HFF-Myc (cell line): Measurements from ENCODE around the gene NRN1L.

Source experiments
- DNase-seq: peaks from one replicate; pipeline ENCODE4 v3.0.0-alpha.2; 2011; ENCODE audit warnings: low read depth; ENCODE audit errors: extremely low read depth
- H3K4me3 ChIP-seq: replicated peaks from 2 replicates; pipeline ENCODE4 v1.5.1; 2011; ENCODE audit warnings: low read depth, mild to moderate bottlenecking, control low read depth, low read length
- TF ChIP-seq, protein P1 (sequence below): IDR thresholded peaks from 2 replicates; pipeline ENCODE4 v1.5.1; 2012; ENCODE audit warnings: mild to moderate bottlenecking, low read depth, low read length, control low read depth; ENCODE audit errors: missing control alignments

The NRN1L gene

GRCh38 chr16:67848118-67848517 lies 36.6 kb upstream of the NRN1L start:
- DNase-seq, result no peak
- TF ChIP-seq, protein P1, sequence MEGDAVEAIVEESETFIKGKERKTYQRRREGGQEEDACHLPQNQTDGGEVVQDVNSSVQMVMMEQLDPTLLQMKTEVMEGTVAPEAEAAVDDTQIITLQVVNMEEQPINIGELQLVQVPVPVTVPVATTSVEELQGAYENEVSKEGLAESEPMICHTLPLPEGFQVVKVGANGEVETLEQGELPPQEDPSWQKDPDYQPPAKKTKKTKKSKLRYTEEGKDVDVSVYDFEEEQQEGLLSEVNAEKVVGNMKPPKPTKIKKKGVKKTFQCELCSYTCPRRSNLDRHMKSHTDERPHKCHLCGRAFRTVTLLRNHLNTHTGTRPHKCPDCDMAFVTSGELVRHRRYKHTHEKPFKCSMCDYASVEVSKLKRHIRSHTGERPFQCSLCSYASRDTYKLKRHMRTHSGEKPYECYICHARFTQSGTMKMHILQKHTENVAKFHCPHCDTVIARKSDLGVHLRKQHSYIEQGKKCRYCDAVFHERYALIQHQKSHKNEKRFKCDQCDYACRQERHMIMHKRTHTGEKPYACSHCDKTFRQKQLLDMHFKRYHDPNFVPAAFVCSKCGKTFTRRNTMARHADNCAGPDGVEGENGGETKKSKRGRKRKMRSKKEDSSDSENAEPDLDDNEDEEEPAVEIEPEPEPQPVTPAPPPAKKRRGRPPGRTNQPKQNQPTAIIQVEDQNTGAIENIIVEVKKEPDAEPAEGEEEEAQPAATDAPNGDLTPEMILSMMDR, result no peak
- H3K4me3 ChIP-seq, result peak overlapping the region; percentile 99

DNA sequence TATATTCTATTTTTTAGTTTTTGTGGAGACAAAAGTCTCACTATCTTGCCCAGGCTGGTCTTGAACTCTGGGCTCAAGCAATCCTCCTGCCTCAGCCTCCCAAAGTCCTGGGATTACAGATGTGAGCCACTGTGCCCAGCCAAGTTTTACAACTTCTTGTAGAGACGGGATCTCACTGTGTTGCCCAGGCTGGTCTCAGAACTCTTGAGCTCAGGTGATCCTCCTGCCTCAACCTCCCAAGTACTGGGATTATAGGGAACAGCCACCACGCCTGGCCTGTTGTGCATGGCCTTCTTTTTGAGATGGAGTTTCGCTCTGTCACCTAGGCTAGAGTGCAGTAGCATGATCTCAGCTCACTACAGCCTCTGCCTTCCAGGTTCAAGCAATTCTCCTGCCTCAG lies 31.0 kb upstream of the NRN1L start:
- TF ChIP-seq, protein P1, result no peak
- DNase-seq, result no peak
- H3K4me3 ChIP-seq, result no peak overlapping the region

DNA sequence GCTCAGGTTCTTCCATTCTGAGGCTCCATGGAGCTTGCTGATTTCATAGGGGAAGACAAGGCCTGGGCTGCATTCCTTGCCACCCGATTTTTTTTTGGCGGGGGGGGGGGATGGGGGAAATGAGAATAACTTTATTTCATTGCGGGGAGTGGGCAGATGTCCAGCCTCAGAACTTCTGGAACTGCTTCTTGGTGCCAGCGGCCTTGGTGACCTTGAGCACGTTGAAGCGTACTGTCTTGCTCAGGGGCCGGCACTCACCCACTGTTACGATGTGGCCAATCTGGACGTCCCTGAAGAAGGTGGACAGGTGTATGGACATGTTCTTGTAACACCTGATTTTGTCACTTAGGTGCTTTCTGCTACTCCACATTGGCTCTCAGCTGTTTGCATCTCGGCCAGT lies 28.9 kb upstream of the NRN1L start:
- TF ChIP-seq, protein P1, result no peak
- H3K4me3 ChIP-seq, result no peak overlapping the region
- DNase-seq, result no peak

DNA sequence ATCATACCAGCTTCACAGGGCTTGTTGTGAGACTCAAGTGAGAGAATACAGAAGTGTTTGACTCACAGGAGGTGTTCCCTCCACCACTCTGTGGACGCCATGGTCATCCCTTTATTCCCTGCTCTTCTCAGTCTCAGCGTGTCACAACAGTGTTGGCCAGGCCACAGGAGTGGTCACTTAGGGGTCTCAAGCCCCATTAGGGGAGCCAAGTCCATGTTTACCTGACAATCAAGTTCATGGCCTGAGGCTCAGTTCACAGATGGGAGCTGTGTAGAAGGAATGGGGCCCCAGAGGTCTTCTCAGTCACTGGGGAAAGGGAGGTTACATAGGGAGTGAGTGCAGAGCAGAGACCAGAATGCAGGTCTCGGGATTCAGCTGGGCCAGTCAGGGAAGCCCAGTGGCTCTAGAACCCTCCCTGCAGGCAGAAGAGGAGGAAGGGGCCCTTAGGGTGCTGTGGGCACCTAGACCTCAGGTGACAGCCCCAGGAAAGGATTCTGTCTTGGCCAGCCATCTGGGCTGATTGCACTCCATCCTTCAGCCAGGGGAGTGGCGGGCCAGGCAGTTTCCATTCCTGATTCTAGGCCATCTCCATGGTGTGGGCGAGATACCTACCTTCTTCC lies 27.6 kb upstream of the NRN1L start:
- TF ChIP-seq, protein P1, result no peak
- no peak overlapping the region for H3K4me3 ChIP-seq
- no peak for DNase-seq

DNA sequence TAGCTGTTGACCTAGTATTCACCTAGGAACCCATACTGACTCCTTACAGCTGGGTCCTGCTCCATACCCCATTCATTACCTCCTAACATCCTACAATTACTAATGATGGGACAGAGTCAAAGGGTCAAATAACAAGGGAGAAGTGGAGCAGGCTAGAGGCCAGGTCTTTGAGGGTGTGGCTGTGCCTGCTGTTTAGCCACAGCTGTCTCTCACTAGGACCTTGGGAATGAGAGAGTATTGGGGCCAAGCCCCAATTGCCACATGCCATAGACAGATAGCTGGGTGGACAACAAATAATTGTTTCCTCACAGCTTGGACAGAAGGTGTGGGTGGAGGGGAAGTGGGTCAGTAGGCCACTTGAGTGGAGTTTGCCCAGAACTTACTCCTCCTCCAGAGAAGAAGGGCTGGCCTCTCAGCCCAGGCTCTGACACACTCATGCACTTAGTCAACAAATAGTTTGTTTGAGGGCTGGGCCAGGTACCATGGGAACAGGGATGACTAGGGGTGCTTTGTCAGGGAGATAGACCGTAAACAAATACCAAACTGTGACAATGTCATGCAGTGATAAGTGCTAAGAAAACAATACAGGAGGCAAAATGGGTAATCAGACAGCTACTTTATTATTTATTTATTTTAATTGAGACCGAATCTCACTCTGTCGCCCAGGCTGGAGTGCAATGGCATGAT lies 27.0 kb upstream of the NRN1L start:
- DNase-seq, result peak; percentile 61
- TF ChIP-seq, protein P1, result no peak
- H3K4me3 ChIP-seq, result no peak overlapping the region

- TF ChIP-seq, protein P1, result no peak
These were observed 26.2 kb upstream of the NRN1L start for GRCh38 chr16:67858500-67858899.

More at GRCh38 chr16:67858500-67858899, 26.2 kb upstream of the NRN1L start:
- DNase-seq, result no peak
- no peak overlapping the region for H3K4me3 ChIP-seq
